ENCODE measurements around the gene MSRB1. TPM values are rescaled to one million over a fixed set of nuclear protein-coding genes. Genes with fewer than 3 reads are reported as not detected.

The MSRB1 gene
- total RNA-seq, 2 donors from 2014 or later, result 20.6 to 23.5 TPM

DNA sequence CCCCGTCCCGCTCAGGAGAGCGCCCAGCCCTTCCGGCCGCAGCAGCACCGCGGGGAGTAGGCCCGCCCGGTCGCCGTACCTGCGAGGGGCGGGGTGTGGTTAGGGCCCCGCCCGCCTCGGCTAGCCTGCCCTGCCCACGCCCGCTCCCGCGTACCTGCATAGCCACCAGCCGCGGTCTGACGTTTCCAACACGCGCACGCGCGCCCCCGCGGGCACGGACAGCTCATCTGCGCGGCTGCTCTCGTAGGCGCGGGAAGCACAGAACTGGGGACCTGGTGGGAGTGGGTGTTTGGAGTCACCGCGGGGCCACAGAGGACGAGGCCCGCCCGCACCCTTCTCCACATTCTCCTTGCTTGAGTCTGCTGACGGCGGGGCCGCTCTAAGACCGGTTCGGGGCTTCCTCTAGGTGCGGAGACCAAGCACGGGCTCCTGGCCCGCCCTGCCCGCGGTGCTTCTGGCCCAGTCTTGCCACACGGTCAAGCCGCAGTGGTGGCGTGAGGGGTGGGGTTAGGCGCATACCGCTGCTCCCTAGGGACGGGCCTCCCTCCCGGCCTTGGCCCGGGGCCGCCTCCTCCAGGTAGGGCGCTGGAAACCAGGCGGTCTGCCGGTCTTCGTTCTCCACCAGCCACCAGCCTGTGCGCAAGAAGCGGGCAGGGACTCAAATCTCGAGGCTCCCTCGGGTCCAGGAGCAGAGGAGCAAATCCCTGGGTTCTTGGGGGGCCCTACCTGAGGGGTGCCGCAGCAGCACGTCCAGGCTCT, 36.5 kb upstream of the MSRB1 start:
- WGBS, 2 experiments (ENCODE audit: insufficient coverage in 1 of 2, insufficient read length in 1 of 2), result 16 to 21% methylated on average over 22 to 70 of the region's 70 CpGs
- H3K4me3 Mint-ChIP-seq, result peak overlapping the region; percentile 49

DNA sequence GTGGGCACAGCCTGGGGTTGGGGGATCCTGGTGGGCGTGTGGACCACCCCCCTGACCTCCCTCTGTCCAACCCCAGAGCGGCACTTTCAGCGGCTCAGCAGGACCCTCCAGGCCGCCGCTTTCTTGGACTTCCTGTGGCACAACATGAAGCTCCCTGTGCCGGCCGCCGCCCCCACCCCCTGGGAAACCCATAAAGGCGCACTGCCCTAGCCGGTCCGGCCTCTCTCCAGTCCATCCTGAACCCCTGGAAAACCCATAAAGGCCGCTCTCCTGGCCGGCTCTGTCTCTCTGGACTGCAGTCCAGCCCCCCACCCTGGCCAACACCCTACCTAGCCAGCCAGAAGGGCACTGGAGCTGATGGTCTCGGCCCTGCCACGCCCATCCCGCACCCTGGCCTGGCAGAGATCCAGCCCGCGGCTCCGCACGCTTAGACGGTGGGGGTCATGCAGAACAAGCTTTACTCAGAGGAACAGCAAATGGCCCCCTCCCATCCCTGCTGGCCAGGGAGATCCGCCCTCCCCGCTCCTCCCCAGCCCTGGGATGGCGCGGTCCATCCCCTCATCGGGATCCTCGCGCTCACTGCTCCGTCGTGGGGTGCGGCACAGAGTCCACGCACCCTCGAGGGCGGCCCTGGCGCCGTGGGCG, 35.6 kb upstream of the MSRB1 start:
- no peak for DNase-seq
- no peaks in the 10 kb centered on the region for H3K4me1 ChIP-seq (ENCODE audit: control insufficient read depth, insufficient read depth, low read length)
- peaks cover 47% of the 10 kb centered on the region for H3K27me3 ChIP-seq (ENCODE audit: control insufficient read depth, insufficient read depth, low read length, poor library complexity, severe bottlenecking)
- H3K9ac ChIP-seq (ENCODE audit: extremely low read depth, low read length, poor library complexity, severe bottlenecking), result no peak overlapping the region
- H3K4me3 ChIP-seq (ENCODE audit: low read length), result no peak overlapping the region
- Mint-ChIP-seq H3K9me3 (no peaks in the 10 kb centered on the region), H3K36me3 (ENCODE audit: low read depth) (peaks cover 13% of the 10 kb centered on the region), H3K4me1 (peaks cover 5% of the 10 kb centered on the region), H3K27ac (no peak overlapping the region), H3K4me3 (no peak overlapping the region), H3K27me3 (ENCODE audit: insufficient read depth) (peaks cover 41% of the 10 kb centered on the region)
- 76 to 86% methylated on average over 23 to 37 of the region's 37 CpGs for WGBS, 2 experiments (ENCODE audit: insufficient coverage in 1 of 2, insufficient read length in 1 of 2)
- H3K27ac ChIP-seq (ENCODE audit: low read depth, low read length), result no peak overlapping the region
- no peaks in the 10 kb centered on the region for H3K9me3 ChIP-seq (ENCODE audit: control insufficient read depth, low read length)
- TF ChIP-seq, protein P1, sequence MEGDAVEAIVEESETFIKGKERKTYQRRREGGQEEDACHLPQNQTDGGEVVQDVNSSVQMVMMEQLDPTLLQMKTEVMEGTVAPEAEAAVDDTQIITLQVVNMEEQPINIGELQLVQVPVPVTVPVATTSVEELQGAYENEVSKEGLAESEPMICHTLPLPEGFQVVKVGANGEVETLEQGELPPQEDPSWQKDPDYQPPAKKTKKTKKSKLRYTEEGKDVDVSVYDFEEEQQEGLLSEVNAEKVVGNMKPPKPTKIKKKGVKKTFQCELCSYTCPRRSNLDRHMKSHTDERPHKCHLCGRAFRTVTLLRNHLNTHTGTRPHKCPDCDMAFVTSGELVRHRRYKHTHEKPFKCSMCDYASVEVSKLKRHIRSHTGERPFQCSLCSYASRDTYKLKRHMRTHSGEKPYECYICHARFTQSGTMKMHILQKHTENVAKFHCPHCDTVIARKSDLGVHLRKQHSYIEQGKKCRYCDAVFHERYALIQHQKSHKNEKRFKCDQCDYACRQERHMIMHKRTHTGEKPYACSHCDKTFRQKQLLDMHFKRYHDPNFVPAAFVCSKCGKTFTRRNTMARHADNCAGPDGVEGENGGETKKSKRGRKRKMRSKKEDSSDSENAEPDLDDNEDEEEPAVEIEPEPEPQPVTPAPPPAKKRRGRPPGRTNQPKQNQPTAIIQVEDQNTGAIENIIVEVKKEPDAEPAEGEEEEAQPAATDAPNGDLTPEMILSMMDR (conservative IDR thresholded peaks at IDR 0.05), result no peak
- peaks cover 24% of the 10 kb centered on the region for H3K36me3 ChIP-seq (ENCODE audit: control insufficient read depth, insufficient read depth, low read length)

More for the DNA sequence above, 36.5 kb upstream of the MSRB1 start:
- H3K27me3 Mint-ChIP-seq (ENCODE audit: insufficient read depth), result peaks cover 41% of the 10 kb centered on the region
- DNase-seq, result peak; percentile 89
- H3K4me1 Mint-ChIP-seq, result peaks cover 5% of the 10 kb centered on the region
- TF ChIP-seq, protein P1 (conservative IDR thresholded peaks at IDR 0.05), result no peak
- H3K27ac Mint-ChIP-seq, result no peak overlapping the region
- Histone ChIP-seq H3K9ac (ENCODE audit: extremely low read depth, low read length, poor library complexity, severe bottlenecking) (no peak overlapping the region), H3K27me3 (ENCODE audit: control insufficient read depth, insufficient read depth, low read length, poor library complexity, severe bottlenecking) (peaks cover 47% of the 10 kb centered on the region), H3K36me3 (ENCODE audit: control insufficient read depth, insufficient read depth, low read length) (peaks cover 24% of the 10 kb centered on the region), H3K9me3 (ENCODE audit: control insufficient read depth, low read length) (no peaks in the 10 kb centered on the region), H3K4me1 (ENCODE audit: control insufficient read depth, insufficient read depth, low read length) (no peaks in the 10 kb centered on the region), H3K27ac (ENCODE audit: low read depth, low read length) (no peak overlapping the region), H3K4me3 (ENCODE audit: low read length) (no peak overlapping the region)
- H3K36me3 Mint-ChIP-seq (ENCODE audit: low read depth), result peaks cover 13% of the 10 kb centered on the region
- H3K9me3 Mint-ChIP-seq, result no peaks in the 10 kb centered on the region

GRCh38 chr16:1977875-1978268, 34.9 kb upstream of the MSRB1 start:
- no peak overlapping the region for H3K4me3 ChIP-seq (ENCODE audit: low read length)
- no peak overlapping the region for H3K9ac ChIP-seq (ENCODE audit: extremely low read depth, low read length, poor library complexity, severe bottlenecking)
- H3K27ac ChIP-seq (ENCODE audit: low read depth, low read length), result no peak overlapping the region
- H3K4me1 Mint-ChIP-seq, result peaks cover 2% of the 10 kb centered on the region
- no peak overlapping the region for H3K4me3 Mint-ChIP-seq
- 94 to 96% methylated on average over 12 to 18 of the region's 18 CpGs for WGBS, 2 experiments (ENCODE audit: insufficient coverage in 1 of 2, insufficient read length in 1 of 2)
- H3K9me3 Mint-ChIP-seq, result no peaks in the 10 kb centered on the region
- peaks cover 24% of the 10 kb centered on the region for H3K36me3 ChIP-seq (ENCODE audit: control insufficient read depth, insufficient read depth, low read length)
- DNase-seq, result no peak
- TF ChIP-seq, protein P1 (conservative IDR thresholded peaks at IDR 0.05), result no peak
- no peaks in the 10 kb centered on the region for H3K9me3 ChIP-seq (ENCODE audit: control insufficient read depth, low read length)
- H3K36me3 Mint-ChIP-seq (ENCODE audit: low read depth), result peaks cover 13% of the 10 kb centered on the region
- H3K27ac Mint-ChIP-seq, result no peak overlapping the region
- peaks cover 43% of the 10 kb centered on the region for H3K27me3 ChIP-seq (ENCODE audit: control insufficient read depth, insufficient read depth, low read length, poor library complexity, severe bottlenecking)
- no peaks in the 10 kb centered on the region for H3K4me1 ChIP-seq (ENCODE audit: control insufficient read depth, insufficient read depth, low read length)
- H3K27me3 Mint-ChIP-seq (ENCODE audit: insufficient read depth), result peaks cover 36% of the 10 kb centered on the region

All from endodermal cell (in vitro differentiated cells).